GM18499 (cell line): ENCODE measurements around the gene HES1.
A peak's percentile ranks its signal among the peaks of the same experiment; 100 is the strongest.

ENCODE experiments used
- ATAC-seq: cut with Tn5 transposase; IDR thresholded peaks from one replicate; pipeline ENCODE4 v1.9.1; 2021; ENCODE audit warnings: moderate number of reproducible peaks; ENCODE audit not compliant: insufficient read depth, unreplicated experiment

Gene HES1

DNA sequence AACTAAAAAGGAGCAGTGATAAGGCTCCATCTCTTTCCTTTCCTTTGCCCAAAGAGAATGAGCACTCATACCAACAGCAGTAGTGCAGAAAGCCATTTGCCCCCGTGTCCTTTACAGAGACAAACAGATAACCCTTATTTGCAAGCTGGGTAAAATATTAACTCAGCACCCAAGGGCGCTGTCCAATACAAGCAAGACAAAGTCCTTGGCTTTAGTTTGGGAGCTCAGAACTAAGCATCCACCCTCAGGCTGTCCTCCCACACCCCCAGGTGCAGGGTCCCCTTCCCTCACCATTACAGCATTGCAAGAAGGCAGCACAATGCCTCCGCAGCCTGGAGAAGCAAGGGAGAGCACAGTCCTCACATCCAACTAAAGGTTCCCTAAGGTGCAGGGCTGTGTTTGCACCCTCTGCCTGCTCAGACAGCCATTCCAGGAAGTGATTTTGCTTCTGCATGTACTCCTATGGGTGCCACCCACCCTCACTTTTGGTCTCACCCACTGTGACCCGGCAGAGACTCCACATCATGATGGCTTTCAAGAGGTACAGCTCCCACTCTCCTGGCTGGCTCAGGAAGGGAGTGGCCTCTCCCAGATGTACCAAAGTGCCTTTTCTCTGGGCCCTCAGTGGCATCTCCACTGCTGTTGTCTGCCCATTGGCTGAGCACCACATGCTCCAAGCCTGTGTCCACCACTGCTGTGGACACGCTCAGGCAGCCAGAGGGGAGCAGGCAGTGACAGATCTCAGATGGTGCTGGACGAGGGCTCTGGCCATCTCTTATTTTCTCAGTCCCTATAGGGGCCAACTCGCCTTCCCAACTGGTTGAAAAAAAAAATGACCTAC, 34.1 kb upstream of the HES1 start:
- no peak for ATAC-seq

DNA sequence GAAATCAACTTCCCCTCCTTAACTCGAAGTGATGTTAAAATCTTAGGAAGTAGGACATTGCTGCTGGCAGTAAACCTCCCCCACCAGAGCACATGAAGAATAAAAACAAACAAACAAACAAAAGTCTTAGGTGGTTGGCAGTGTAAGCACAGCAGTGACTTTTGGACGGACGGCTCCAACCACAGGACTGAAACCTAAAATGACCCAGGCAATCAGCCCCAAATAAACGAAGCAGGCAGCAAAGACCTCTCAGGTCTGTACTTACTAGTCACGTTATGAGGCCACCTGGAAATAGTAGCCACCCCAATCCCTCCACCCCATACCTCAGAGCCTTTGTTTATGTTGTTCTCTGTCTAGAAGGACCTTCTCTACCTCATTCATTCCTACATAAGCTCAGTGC, 33.5 kb upstream of the HES1 start:
- no peak for ATAC-seq

DNA sequence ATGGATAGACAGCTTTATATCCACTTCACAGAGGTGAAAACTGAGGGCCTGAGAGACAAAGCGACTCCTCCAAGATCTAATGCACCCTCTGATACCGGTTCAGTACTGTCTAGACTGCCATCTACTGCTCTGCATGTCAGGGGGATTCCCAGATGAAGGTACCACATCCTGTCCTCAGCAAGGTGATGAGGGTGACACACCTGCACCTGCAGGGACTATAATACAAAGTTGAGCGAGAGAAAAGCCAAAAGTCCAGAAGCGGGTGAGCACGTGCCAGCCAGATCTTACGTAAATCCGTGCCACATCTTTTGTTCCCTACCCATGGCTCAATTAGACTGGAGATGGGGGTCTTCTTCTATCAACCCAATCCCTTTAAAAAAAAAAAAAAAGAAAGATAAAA, 32.4 kb upstream of the HES1 start:
- ATAC-seq = peak; percentile 28

DNA sequence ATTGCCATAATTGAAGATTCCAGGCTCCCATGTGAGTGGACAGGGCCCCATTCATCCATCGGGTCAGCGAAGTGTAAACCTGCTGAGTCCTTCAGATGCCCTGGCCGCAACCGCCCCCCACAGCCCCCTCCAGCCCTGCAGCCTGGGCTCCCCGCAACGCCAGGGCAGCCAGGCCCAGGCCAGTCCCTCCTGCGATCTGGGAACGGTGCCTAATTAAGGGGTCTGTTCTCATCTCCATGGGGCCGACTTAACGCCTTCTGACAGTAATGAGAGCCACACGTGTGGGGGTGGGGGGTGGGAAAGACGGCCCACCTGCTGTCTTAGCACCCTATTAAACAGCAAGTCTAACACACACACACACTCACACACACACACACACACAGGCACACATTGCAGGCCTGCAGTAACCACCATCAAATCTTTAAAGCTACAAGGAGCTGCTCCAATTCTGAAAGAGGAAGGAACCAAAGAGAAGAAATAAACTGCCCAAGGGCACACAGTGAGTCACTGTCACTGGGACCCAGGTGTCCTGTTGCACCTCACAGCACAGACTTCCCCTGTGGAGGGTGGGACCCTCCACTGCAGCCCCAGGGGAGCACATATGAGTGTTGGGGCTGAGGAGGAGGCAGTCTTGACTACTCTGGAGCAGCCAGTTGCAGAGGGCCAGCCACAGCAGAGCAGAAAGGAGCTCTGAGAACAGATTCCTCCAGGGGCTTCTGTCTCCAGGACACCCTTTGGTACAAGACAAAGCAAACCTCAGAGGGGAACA, 31.8 kb upstream of the HES1 start:
- no peak for ATAC-seq

DNA sequence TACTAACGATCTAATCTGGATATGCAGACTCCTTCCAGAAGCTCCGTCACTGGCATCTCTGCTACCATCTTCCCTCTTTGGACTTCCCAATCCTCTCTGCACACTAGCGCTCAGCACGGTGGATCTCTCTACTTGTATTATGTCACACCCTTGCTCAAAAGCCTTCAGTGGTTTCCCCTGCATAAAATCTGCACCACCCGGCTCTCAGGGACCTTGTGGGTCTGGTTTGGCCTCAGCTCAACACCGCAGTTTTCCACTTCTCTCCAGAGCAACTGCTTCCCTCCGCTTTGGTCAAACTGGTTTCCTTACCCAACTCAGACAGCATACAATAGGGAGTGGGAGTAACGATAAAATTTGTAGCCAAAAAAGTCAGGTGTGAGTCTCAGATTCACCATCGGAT, 30.7 kb upstream of the HES1 start:
- no peak for ATAC-seq

DNA sequence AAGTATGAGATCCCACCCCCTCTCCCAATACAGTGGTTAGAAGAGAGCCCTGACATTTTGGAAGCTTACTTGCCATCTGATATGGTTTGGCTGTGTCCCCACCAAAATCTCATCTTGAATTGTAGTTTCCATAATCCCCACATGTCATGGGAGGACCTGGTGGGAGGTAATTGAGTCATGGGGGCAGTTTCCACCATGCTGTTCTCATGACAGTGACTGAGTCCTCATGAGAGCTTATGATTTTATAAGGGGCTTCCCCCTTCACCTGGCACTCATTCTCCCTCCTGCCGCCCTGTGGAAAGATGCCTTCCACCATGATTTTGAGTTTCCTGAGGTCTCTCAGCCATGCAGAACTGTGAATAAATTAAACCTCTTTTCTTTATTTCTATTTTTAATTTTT, 28.8 kb upstream of the HES1 start:
- ATAC-seq = no peak

DNA sequence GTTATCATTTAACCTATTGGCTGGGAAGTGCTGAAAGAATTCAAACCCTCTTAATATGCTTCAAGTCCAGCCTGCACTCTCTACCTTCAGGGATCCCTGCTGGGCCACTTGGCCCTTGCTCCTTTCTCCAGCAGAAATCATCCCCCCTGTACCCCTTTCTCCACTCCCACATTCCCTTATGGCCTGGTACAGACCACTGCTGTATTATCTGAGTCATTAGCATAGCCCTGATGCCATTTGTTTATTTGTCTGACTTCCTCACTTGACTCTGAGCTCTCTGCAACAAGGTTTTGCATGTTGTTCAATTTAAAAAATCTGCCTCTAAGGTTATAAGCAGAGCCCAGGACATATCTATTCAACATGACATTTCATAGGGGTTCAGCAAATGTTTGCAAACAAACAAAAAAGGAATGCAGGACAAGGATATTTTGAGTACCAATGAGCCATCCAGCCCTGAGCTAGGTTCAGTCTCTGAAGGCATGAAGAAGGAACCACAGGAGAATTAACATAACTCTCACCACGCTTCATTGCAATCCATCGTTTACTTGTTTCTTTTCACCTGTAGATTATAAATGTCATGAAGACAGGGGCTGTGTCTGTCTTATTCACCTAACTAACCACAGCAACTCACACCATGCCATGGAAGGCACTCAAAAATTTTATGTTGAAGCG, 26.6 kb upstream of the HES1 start:
- no peak for ATAC-seq

DNA sequence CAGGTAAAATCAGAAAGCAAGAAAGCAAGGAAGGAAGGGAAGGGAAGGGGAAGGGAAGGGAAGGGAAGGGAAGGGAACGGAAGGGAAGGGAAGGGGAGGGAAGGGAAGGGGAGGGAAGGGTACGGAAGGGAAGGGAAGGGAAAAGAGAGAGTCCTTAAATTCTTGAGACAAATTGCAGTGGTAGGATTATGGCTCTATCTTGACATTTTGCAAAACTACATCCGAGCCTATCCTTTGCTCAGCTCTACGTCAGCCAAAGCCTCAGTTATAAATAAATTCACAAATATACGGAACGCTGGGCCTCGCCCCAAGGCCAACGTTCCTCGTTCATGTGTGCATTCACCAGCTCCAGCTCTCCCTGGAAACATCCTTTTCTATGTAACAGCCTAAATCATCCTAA, 25.5 kb upstream of the HES1 start:
- ATAC-seq = no peak

DNA sequence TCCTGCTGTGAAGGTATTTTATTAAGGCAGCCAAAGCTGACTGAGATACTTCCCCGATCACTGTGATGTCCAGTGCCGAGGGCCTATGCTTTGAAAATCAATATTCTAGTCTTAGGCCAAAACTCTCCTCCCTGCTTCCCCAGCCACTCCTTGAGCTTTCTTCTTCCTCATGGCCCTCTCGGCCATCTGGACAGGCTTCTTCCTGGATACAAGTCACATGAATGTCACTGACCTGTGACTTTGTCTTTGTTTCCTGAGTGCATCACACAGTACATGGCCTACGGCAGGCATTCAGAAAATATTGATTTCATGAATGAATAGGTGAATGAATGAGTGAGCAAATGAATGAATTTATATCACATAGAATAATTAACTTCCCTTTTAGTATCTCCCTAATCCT, 24.6 kb upstream of the HES1 start:
- ATAC-seq = no peak

DNA sequence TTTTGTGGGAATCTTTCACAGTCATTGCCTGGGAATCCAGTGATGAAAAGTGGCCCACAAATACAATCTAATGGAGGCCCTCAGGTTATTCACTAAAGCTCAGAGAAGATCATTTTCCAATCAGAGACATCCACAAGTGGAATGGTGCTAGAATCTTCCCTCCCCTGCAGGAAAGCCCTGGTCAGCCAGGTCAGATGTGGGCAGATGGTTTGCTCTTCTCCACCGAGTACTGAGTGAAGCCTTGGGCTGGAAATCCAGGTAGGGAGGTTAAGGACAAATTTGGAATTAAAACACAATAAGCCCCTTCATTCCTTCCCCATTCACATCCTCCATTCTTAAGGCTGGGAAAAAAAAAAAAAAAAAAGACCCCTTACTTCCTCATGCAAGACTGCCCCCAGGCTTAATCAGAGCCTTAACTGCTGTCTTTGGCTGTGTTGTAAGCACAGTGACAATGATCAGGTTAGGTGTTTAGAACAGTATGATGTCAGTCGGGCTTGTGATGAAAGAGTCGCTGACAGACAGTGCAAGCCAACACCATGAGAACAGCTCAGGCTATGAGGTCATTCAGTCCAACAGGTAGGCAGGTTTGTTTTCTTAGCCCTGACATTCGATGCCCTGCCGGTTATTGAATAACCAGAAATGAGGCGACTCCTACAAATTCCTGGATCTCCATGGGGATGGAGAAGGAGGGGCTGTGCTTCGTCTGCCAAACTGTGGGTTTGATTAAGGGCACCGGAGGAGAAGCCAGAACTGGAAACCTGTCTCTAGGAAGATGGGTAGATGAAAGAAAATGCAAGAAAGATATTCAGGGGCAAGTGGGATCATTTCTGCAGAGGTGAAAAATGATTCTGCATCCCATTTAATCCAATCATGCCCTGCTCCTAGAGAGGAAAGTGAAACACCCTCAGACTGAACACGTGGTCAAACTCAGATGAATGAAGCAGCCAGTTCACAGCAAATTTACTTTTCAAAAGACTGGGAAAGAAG, 23.5 kb upstream of the HES1 start:
- ATAC-seq = no peak

DNA sequence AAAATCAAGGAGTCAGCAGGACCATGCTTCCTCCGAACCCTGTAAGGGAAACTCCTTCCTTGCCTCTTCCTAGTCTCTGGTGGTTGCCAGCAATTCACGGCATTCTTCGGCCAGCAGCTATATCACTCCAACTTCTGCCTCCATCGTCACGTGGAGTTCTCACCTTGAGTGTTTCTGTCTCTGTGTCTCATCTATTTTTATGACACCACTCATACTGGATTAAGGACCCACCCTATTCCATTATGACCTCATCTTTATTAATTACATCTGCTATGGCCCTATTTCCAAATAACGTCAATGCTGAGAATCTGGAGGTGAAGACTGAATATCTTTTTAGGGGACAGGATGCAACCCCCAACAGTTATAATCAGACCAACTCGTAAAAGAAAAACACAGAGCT, 21.8 kb upstream of the HES1 start:
- ATAC-seq = no peak

DNA sequence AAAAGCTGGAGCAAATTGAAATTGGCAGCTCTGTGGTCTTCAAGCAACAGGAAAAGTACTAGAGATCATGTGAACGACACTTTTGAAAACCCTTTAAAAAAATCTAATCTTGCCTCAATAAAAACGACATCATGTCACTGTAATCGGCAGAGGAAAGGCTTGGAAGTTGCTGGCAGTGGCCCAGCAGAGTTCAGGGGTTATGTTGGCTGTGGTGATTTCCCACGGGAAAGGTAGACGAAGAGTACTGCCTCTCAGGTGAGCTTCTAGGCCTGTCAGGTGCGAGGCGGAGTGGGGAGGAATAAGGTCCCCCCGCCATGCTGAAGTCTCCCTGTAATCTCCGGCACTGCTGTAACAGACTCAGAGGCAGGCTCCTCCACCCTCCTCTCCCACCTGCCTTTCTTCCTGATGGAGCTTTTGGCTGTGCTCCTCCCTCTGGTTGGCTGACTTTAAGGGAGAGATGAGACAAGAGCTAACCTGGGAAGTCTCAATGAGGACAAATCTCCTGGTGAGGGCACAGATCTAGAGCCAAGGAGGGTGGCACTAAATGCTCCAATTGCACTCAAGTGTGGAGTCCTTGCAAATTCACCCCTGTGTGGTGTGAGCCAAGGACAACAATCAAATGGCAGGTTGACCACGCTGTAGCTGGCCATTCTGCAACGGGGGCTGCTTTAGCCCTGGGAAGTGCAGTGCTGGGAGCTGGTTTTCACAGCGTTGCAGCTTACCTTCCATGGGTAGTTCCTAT, 18.7 kb upstream of the HES1 start:
- no peak for ATAC-seq

DNA sequence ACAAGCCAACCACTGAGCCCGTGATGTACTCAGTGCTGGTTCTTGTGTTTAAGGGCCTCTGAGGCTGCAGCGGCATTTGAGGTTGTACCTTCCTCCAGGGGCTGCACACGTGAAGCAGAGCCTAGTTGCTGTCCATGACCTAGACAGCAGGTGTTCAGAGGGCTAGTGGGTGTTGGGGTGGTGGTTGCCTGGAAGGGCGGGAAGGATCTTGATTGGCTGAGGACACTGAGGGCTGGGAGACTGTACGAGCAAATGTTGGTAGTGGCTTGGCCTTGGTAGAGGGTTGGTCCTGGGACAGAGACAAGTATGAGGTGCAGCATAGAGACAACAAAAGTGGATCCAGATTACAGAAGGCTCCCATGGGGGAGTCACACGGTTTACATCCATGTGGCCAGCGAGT, 17.0 kb upstream of the HES1 start:
- ATAC-seq = no peak

DNA sequence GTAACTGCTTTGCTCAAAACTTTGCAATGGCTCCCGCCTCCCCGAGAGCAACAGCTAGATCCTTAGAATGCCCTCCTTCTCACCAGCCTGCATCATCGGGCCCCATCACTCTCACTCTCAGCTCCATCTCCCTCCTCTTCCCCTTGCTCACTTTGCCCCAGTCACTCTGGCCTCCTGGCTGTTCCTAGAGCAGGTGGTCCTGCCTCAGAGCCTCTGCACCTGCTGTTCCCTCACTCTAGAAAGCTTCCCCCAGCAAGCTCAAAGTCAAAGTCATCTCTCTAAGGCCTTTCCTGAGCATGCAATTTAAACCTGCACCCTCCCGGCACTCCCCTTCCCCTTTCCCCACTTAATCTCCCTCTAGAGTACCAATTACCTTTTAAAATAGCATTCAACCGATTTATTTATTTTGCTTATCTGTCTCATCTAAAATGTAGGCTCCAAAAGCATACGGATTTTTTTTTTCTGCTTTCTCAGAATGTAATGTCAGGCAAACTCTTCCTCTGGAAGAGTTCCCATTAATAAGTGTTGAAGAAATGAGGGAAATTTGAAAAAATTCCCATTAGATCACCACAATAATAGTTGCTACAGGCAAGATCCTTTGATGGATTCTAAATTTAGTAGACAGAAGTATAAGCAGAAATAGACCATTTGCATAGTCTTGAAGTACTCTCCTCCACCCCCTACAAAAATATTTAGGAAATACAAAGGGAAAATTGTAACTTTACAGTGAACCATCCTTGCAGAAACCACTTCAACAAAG, 15.9 kb upstream of the HES1 start:
- ATAC-seq = no peak

DNA sequence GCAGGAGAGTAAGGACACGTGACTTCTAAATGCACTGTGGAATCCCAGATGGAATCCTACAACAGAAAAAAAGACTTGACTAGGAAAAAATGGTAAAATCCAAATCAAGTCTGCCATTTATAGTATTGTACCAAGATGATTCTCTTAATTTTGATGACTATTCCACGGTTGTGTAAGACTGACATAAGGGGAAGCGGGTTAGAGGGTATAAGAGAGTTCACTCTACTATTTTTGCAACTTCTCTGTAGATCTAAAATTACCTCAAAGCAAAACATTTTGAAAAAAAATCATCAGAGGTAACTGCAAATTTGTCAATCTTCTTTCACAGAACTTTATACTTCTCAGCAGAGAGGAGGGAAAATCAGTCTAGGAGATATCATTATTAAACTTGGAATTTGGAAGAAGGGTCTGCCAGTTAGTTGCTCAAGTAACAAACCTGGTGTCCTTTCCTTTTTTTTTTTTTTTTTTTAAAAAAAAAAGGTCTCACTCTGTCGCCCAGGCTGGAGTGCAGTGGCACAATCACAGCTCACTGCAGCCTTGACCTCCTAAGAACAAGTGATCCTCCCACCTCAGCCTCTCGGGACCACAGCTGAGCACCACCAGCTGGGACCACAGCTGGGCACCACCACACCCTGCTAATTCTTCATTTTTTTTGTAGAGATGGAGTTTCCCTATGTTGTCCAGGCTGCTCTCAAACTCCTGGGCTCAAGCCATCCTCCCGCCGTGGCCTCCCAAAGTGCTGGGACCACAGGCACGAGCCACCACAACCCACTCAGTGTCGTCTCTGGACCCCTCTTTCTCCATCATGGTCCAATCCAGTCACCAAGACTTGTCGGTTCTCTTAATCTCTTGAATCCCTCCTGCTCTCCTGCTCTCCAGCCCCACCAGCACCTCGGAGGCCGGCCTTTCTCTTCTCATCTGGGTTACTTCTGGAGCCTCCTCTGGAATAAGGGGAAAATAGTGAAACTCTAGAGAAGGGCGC, 14.9 kb upstream of the HES1 start:
- ATAC-seq = no peak

DNA sequence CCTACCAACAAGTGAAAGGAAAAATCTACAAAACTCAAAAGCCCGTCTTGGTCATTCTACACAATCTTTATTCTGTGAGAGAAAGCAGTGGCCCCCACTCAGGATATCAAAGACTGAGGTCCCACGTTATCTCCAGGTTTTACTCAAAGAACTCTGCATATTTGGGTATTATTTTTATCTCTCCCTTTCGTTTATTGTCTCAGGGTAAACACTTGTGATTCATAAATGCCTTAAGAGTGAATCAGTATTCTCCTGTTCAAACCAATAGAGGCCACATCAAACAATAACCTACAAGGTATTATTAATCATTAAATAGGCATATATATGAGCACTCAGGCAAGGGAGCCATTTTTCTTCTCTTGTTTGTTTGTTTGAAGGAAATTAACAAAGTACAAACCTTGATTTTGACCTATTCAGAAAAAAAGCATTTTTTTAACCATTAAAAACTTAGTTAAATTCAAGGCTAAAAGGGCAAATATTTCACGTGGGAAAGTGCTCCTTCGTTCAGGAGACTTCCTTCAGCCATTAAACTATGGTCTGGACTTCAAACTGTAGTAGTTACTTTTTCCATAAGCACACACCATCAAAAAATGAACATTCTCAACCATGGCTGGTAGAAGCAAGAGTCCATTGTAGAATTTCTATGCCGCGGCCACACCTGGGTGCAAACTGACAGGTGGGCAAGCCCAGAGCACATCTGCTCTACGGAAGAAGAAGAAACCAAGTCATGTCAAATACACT, 13.9 kb upstream of the HES1 start:
- no peak for ATAC-seq

DNA sequence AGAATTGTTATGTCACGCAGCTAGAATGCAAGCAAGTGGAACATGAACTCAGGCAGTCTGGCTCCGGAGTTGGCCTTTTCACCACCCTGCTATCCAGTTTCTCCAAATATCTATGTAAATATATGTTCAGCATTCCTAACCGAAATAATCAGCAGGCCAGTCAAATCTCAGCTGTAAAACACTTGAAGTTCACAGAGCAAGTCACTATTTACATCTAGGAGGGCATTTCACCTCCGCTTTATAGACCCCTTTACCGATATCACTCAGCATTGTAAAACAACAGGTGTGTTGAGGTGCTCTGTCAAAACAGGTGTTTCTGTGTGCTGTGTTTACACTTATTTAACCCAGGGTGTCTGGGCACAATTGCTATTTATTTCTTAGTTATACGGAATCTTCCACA, 12.2 kb upstream of the HES1 start:
- ATAC-seq = no peak
